ENCODE measurements around the gene PSME1. TPM values are rescaled to one million over a fixed set of nuclear protein-coding genes. Genes with fewer than 3 reads are reported as not detected.

The PSME1 gene
- total and polyA plus RNA-seq, 2 donors from 2014 or later: 244 to 333 TPM

- Histone ChIP-seq H3K9me3 (ENCODE audit: control insufficient read depth in 2 of 3, insufficient read depth in 1 of 3, low read length in 3 of 3) (no peaks in the 10 kb centered on the region), H3K36me3 (ENCODE audit: control insufficient read depth in 2 of 3, insufficient read depth in 3 of 3, low read length in 3 of 3) (peaks cover 0 to 4% (median 4%) of the 10 kb centered on the region in 3 donors), H3K9ac (ENCODE audit: low read length in 3 of 3) (peak overlapping the region in 2 of 3 donors; percentile 15 to 48), H3K27me3 (ENCODE audit: control insufficient read depth, insufficient read depth, low read length) (no peaks in the 10 kb centered on the region), H3K4me1 (ENCODE audit: control insufficient read depth in 2 of 3, insufficient read depth in 2 of 3, low read depth in 1 of 3, low read length in 3 of 3) (peaks cover 0 to 3% (median 0%) of the 10 kb centered on the region in 3 donors), H3K27ac (ENCODE audit: low read depth in 2 of 2, low read length in 2 of 2) (peak overlapping the region in 1 of 2 donors; percentile 28), H3K4me3 (ENCODE audit: low read length in 3 of 3) (peak overlapping the region; percentile 44 to 69 (median 48))
- TF ChIP-seq, protein P1, sequence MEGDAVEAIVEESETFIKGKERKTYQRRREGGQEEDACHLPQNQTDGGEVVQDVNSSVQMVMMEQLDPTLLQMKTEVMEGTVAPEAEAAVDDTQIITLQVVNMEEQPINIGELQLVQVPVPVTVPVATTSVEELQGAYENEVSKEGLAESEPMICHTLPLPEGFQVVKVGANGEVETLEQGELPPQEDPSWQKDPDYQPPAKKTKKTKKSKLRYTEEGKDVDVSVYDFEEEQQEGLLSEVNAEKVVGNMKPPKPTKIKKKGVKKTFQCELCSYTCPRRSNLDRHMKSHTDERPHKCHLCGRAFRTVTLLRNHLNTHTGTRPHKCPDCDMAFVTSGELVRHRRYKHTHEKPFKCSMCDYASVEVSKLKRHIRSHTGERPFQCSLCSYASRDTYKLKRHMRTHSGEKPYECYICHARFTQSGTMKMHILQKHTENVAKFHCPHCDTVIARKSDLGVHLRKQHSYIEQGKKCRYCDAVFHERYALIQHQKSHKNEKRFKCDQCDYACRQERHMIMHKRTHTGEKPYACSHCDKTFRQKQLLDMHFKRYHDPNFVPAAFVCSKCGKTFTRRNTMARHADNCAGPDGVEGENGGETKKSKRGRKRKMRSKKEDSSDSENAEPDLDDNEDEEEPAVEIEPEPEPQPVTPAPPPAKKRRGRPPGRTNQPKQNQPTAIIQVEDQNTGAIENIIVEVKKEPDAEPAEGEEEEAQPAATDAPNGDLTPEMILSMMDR (IDR thresholded peaks at IDR 0.05; ENCODE audit: borderline replicate concordance, extremely low read depth, insufficient read depth): no peak
- DNase-seq (peak in 2 of 5 donors; percentile 52 to 72), FAIRE-seq (no peak)
- intact Hi-C loops (cut with DNase I): no loop called here
These were observed 36.4 kb downstream of the PSME1 start for GRCh38 chr14:24172261-24172860.

- no peak overlapping the region for H3K9ac ChIP-seq (ENCODE audit: low read length in 3 of 3)
- intact Hi-C loops (cut with DNase I): no loop called here
- no peaks in the 10 kb centered on the region for H3K27me3 ChIP-seq (ENCODE audit: control insufficient read depth, insufficient read depth, low read length)
- no peaks in the 10 kb centered on the region for H3K36me3 ChIP-seq (ENCODE audit: control insufficient read depth in 2 of 3, insufficient read depth in 3 of 3, low read length in 3 of 3)
- peak overlapping the region in 2 of 3 donors; percentile 44 to 69 for H3K4me3 ChIP-seq (ENCODE audit: low read length in 3 of 3)
- DNase-seq (peak in 1 of 5 donors; percentile 67), FAIRE-seq (no peak)
- no peaks in the 10 kb centered on the region for H3K9me3 ChIP-seq (ENCODE audit: control insufficient read depth in 2 of 3, insufficient read depth in 1 of 3, low read length in 3 of 3)
- H3K4me1 ChIP-seq (ENCODE audit: control insufficient read depth in 2 of 3, insufficient read depth in 2 of 3, low read depth in 1 of 3, low read length in 3 of 3): peaks cover 0 to 3% (median 0%) of the 10 kb centered on the region in 3 donors
- no peak overlapping the region for H3K27ac ChIP-seq (ENCODE audit: low read depth in 2 of 2, low read length in 2 of 2)
- TF ChIP-seq, protein P1 (IDR thresholded peaks at IDR 0.05; ENCODE audit: borderline replicate concordance, extremely low read depth, insufficient read depth): no peak
These were observed 36.9 kb downstream of the PSME1 start for GRCh38 chr14:24172871-24173281.

DNA sequence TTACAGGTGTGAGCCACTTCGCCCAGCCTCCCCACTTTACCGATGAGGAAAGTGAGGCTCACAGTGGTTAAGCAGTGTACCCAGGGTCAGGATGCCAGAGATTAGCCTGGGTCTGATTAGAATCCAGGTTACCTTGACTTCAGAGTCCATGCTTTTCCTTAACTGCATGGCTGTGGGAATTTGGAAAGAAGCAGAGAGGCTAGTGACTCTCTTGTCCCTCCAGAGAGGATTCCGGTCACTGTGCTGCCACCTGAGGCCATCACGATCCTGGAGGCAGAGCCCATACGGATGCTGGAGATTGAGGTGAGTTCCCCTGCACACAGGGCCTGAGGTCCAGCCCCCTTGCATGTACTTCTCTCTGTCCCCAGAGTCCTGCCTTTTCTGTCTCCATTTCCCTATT, 40.6 kb downstream of the PSME1 start:
- Histone ChIP-seq H3K9me3 (ENCODE audit: control insufficient read depth in 2 of 3, insufficient read depth in 1 of 3, low read length in 3 of 3) (no peaks in the 10 kb centered on the region), H3K9ac (ENCODE audit: low read length in 3 of 3) (no peak overlapping the region), H3K27me3 (ENCODE audit: control insufficient read depth, insufficient read depth, low read length) (no peaks in the 10 kb centered on the region), H3K4me3 (ENCODE audit: low read length in 3 of 3) (no peak overlapping the region), H3K36me3 (ENCODE audit: control insufficient read depth in 2 of 3, insufficient read depth in 3 of 3, low read length in 3 of 3) (peaks cover 0 to 9% (median 6%) of the 10 kb centered on the region in 3 donors), H3K27ac (ENCODE audit: low read depth in 2 of 2, low read length in 2 of 2) (no peak overlapping the region), H3K4me1 (ENCODE audit: control insufficient read depth in 2 of 3, insufficient read depth in 2 of 3, low read depth in 1 of 3, low read length in 3 of 3) (peaks cover 0 to 20% (median 15%) of the 10 kb centered on the region in 3 donors)
- TF ChIP-seq, protein P1 (IDR thresholded peaks at IDR 0.05; ENCODE audit: borderline replicate concordance, extremely low read depth, insufficient read depth): no peak
- DNase-seq (peak in 1 of 5 donors; percentile 11), FAIRE-seq (no peak)
- intact Hi-C loops (cut with DNase I): no loop called here

All from kidney (tissue), 14 donors.